ENCODE measurements around the gene SSH3. TPM values are rescaled to one million over a fixed set of nuclear protein-coding genes. Genes with fewer than 3 reads are reported as not detected.
"Not testable (repeated sequence)": the region's sequence is repeated elsewhere in the genome, so short reads cannot be mapped to it uniquely, and the experiment has no call there.

Gene SSH3
- polyA plus RNA-seq, 1 donor from 2014 or later: 5.5 TPM

GRCh38 chr11:67314218-67314617, 10.9 kb downstream of the SSH3 start:
- Mint-ChIP-seq H3K4me3 (peak overlapping the region in 3 of 4 donors; percentile 27 to 71 (median 67)), H3K27ac (peak overlapping the region in 1 of 3 donors; percentile 91), H3K9me3 (no peaks in the 10 kb centered on the region), H3K36me3 (no peaks in the 10 kb centered on the region), H3K4me1 (peaks cover 16 to 22% (median 20%) of the 10 kb centered on the region in 3 donors), H3K27me3 (peaks cover 5% of the 10 kb centered on the region)

GRCh38 chr11:67315325-67315909, 12.1 kb downstream of the SSH3 start:
- H3K36me3 Mint-ChIP-seq: peaks cover 3% of the 10 kb centered on the region
- H3K27me3 Mint-ChIP-seq: peaks cover 5% of the 10 kb centered on the region
- no peaks in the 10 kb centered on the region for H3K9me3 Mint-ChIP-seq
- peak overlapping the region in 3 of 4 donors; percentile 75 to 95 (median 83) for H3K4me3 Mint-ChIP-seq
- H3K27ac Mint-ChIP-seq: peak overlapping the region; percentile 25 to 84 (median 73)
- H3K4me1 Mint-ChIP-seq: peaks cover 16 to 22% (median 18%) of the 10 kb centered on the region in 3 donors

GRCh38 chr11:67316882-67317204, 13.5 kb downstream of the SSH3 start:
- peaks cover 5% of the 10 kb centered on the region for H3K27me3 Mint-ChIP-seq
- H3K27ac Mint-ChIP-seq: peak overlapping the region; percentile 93 to 99 (median 96)
- peak overlapping the region; percentile 95 to 98 (median 97) for H3K4me3 Mint-ChIP-seq
- peaks cover 4% of the 10 kb centered on the region for H3K36me3 Mint-ChIP-seq
- H3K9me3 Mint-ChIP-seq: no peaks in the 10 kb centered on the region
- peaks cover 16 to 22% (median 18%) of the 10 kb centered on the region in 3 donors for H3K4me1 Mint-ChIP-seq

GRCh38 chr11:67317205-67317887, 14.0 kb downstream of the SSH3 start:
- H3K4me1 Mint-ChIP-seq: peaks cover 14 to 21% (median 18%) of the 10 kb centered on the region in 3 donors
- H3K4me3 Mint-ChIP-seq: peak overlapping the region; percentile 95 to 98 (median 97)
- peaks cover 4% of the 10 kb centered on the region for H3K36me3 Mint-ChIP-seq
- peaks cover 5% of the 10 kb centered on the region for H3K27me3 Mint-ChIP-seq
- H3K9me3 Mint-ChIP-seq: no peaks in the 10 kb centered on the region
- peak overlapping the region; percentile 93 to 99 (median 96) for H3K27ac Mint-ChIP-seq

GRCh38 chr11:67317888-67318555, 14.7 kb downstream of the SSH3 start:
- Mint-ChIP-seq H3K27me3 (peaks cover 5% of the 10 kb centered on the region), H3K36me3 (peaks cover 4% of the 10 kb centered on the region), H3K9me3 (no peaks in the 10 kb centered on the region), H3K4me3 (peak overlapping the region; percentile 95 to 98 (median 97)), H3K27ac (peak overlapping the region; percentile 93 to 99 (median 96)), H3K4me1 (peaks cover 9 to 17% (median 11%) of the 10 kb centered on the region in 3 donors)

GRCh38 chr11:67318876-67319275, 15.5 kb downstream of the SSH3 start:
- H3K27me3 Mint-ChIP-seq, H3K36me3 Mint-ChIP-seq, H3K9me3 Mint-ChIP-seq: not testable (repeated sequence)
- H3K27ac Mint-ChIP-seq: peak overlapping the region in 2 of 3 donors; percentile 93 to 96
- peak overlapping the region; percentile 60 to 98 (median 96) for H3K4me3 Mint-ChIP-seq
- H3K4me1 Mint-ChIP-seq: peaks cover 6 to 17% (median 10%) of the 10 kb centered on the region in 3 donors

- Mint-ChIP-seq H3K9me3 (no peaks in the 10 kb centered on the region), H3K27me3 (peaks cover 5% of the 10 kb centered on the region), H3K4me1 (peaks cover 6 to 17% (median 10%) of the 10 kb centered on the region in 3 donors), H3K4me3 (peak overlapping the region in 1 of 4 donors; percentile 1), H3K27ac (no peak overlapping the region), H3K36me3 (peaks cover 6% of the 10 kb centered on the region)
These were observed 16.7 kb downstream of the SSH3 start for GRCh38 chr11:67320011-67320410.

- H3K4me1 Mint-ChIP-seq: peaks cover 6 to 12% (median 10%) of the 10 kb centered on the region in 3 donors
- peaks cover 5% of the 10 kb centered on the region for H3K27me3 Mint-ChIP-seq
- no peak overlapping the region for H3K27ac Mint-ChIP-seq
These were observed 17.4 kb downstream of the SSH3 start for GRCh38 chr11:67320691-67321090.

GRCh38 chr11:67321313-67321871, 18.1 kb downstream of the SSH3 start:
- Mint-ChIP-seq H3K36me3 (peaks cover 6% of the 10 kb centered on the region), H3K4me1 (peaks cover 6 to 12% (median 10%) of the 10 kb centered on the region in 3 donors), H3K27ac (peak overlapping the region in 1 of 3 donors; percentile 33), H3K27me3 (peaks cover 5% of the 10 kb centered on the region), H3K9me3 (no peaks in the 10 kb centered on the region), H3K4me3 (peak overlapping the region in 1 of 4 donors; percentile 28)

More at GRCh38 chr11:67320691-67321090, 17.4 kb downstream of the SSH3 start:
- Mint-ChIP-seq H3K4me3 (peak overlapping the region in 1 of 4 donors; percentile 28), H3K36me3 (peaks cover 6% of the 10 kb centered on the region), H3K9me3 (no peaks in the 10 kb centered on the region)

- Mint-ChIP-seq H3K36me3 (peaks cover 6% of the 10 kb centered on the region), H3K27ac (peak overlapping the region in 1 of 3 donors; percentile 33), H3K27me3 (peaks cover 5% of the 10 kb centered on the region), H3K4me1 (peaks cover 6 to 12% (median 9%) of the 10 kb centered on the region in 3 donors), H3K9me3 (no peaks in the 10 kb centered on the region), H3K4me3 (peak overlapping the region in 1 of 4 donors; percentile 39)
These were observed 18.7 kb downstream of the SSH3 start for GRCh38 chr11:67322049-67322448.

GRCh38 chr11:67323526-67323925, 20.2 kb downstream of the SSH3 start:
- peaks cover 3 to 4% (median 3%) of the 10 kb centered on the region in 3 donors for H3K4me1 Mint-ChIP-seq
- H3K4me3 Mint-ChIP-seq: no peak overlapping the region
- H3K36me3 Mint-ChIP-seq: peaks cover 6% of the 10 kb centered on the region
- H3K27me3 Mint-ChIP-seq: peaks cover 2% of the 10 kb centered on the region
- H3K27ac Mint-ChIP-seq: peak overlapping the region in 1 of 3 donors; percentile 43
- no peaks in the 10 kb centered on the region for H3K9me3 Mint-ChIP-seq

GRCh38 chr11:67332081-67332691, 28.9 kb downstream of the SSH3 start:
- no peaks in the 10 kb centered on the region for H3K27me3 Mint-ChIP-seq
- H3K4me3 Mint-ChIP-seq: no peak overlapping the region
- H3K36me3 Mint-ChIP-seq: peaks cover 2% of the 10 kb centered on the region
- H3K27ac Mint-ChIP-seq: no peak overlapping the region
- H3K4me1 Mint-ChIP-seq: no peaks in the 10 kb centered on the region
- no peaks in the 10 kb centered on the region for H3K9me3 Mint-ChIP-seq

- H3K4me1 Mint-ChIP-seq: peaks cover 0 to under 1% (median 0%) of the 10 kb centered on the region in 3 donors
- no peak overlapping the region for H3K27ac Mint-ChIP-seq
- H3K9me3 Mint-ChIP-seq: no peaks in the 10 kb centered on the region
- H3K36me3 Mint-ChIP-seq: peaks cover 2% of the 10 kb centered on the region
- no peaks in the 10 kb centered on the region for H3K27me3 Mint-ChIP-seq
- H3K4me3 Mint-ChIP-seq: no peak overlapping the region
These were observed 33.9 kb downstream of the SSH3 start for GRCh38 chr11:67337257-67337656.

GRCh38 chr11:67344264-67344663, 40.9 kb downstream of the SSH3 start:
- H3K36me3 Mint-ChIP-seq: no peaks in the 10 kb centered on the region
- H3K27me3 Mint-ChIP-seq: no peaks in the 10 kb centered on the region
- H3K4me1 Mint-ChIP-seq: peaks cover 21 to 42% (median 32%) of the 10 kb centered on the region in 3 donors
- H3K4me3 Mint-ChIP-seq: peak overlapping the region in 1 of 4 donors; percentile 19
- peak overlapping the region in 1 of 3 donors; percentile 65 for H3K27ac Mint-ChIP-seq
- H3K9me3 Mint-ChIP-seq: no peaks in the 10 kb centered on the region
